22Rv1 (cell line): ENCODE results near the gene LYPD5.

Experiments
- CTCF ChIP-seq: fragments of 450-650 bp; IDR thresholded peaks from 2 replicates; pipeline ENCODE4 v1.5.1; 2017; ENCODE audit warnings: mild to moderate bottlenecking
- ZFX ChIP-seq: fragments of 450-650 bp; IDR thresholded peaks from 2 replicates; pipeline ENCODE4 v1.6.1; 2017; ENCODE audit warnings: antibody characterized with exemption, borderline replicate concordance

- no peak for TF ChIP-seq CTCF
- no peak for TF ChIP-seq ZFX
These were observed 26.0 kb downstream of the LYPD5 start for GRCh38 chr19:43776286-43776685.
